SU-DHL-6 (cell line): ENCODE measurements around the gene ITPK1.

Experiments used
- H2AFZ ChIP-seq: fragments of 200-600 bp; sonication (generic); 2 replicates; pipeline ENCODE4 v1.6.1; 2014; ENCODE audit warnings: low read depth, mild to moderate bottlenecking, moderate library complexity, mixed read lengths, antibody characterized with exemption, low read length; ENCODE audit not compliant: severe bottlenecking
- H3F3A ChIP-seq: fragments of 200-600 bp; shearing (Covaris generic); 2 replicates; pipeline ENCODE4 v1.6.0; 2016; ENCODE audit warnings: antibody characterized with exemption, mild to moderate bottlenecking; ENCODE audit not compliant: insufficient read depth
- H3K27ac ChIP-seq: fragments of 200-600 bp; sonication (generic); 2 replicates; pipeline ENCODE4 v1.5.1; 2016; ENCODE audit warnings: low read depth, mild to moderate bottlenecking, low read length, moderate library complexity, mixed read lengths
- H3K27me3 ChIP-seq: fragments of 200-600 bp; sonication (generic), shearing (Covaris generic); 2 replicates; pipeline ENCODE4 v1.6.0; 2014; ENCODE audit warnings: mild to moderate bottlenecking, low read length
- H3K36me3 ChIP-seq: fragments of 200-600 bp; sonication (generic); 2 replicates; pipeline ENCODE4 v1.6.1; 2014; ENCODE audit warnings: mild to moderate bottlenecking, low read length, mixed read lengths
- H3K4me2 ChIP-seq: fragments of 300-600, 200-600 bp; shearing (Covaris generic), sonication (generic); 2 replicates; pipeline ENCODE4 v1.6.0; 2014; ENCODE audit warnings: low read length, low read depth, mild to moderate bottlenecking; ENCODE audit not compliant: poor library complexity, severe bottlenecking
- H3K4me3 ChIP-seq: fragments of 200-600 bp; sonication (generic); 2 replicates; pipeline ENCODE4 v1.5.1; 2014; ENCODE audit warnings: antibody characterized with exemption, low read length, mild to moderate bottlenecking, mixed read lengths; ENCODE audit not compliant: insufficient read depth, poor library complexity, severe bottlenecking
- H3K79me2 ChIP-seq: fragments of 200-600 bp; sonication (generic); 2 replicates; pipeline ENCODE4 v1.6.1; 2014; ENCODE audit warnings: mild to moderate bottlenecking, low read length, moderate library complexity; ENCODE audit not compliant: insufficient read depth
- H3K9ac ChIP-seq: fragments of 200-600 bp; sonication (generic); 2 replicates; pipeline ENCODE4 v1.7.0; 2014; ENCODE audit warnings: mild to moderate bottlenecking, low read length
- H3K9me2 ChIP-seq: fragments of 200-600 bp; sonication (generic); replicated peaks from 2 replicates; pipeline ENCODE4 v1.6.1; 2014; ENCODE audit warnings: low read length; ENCODE audit not compliant: insufficient read depth
- H3K9me3 ChIP-seq: fragments of 200-600 bp; sonication (generic); 2 replicates; pipeline ENCODE4 v1.6.1; 2014; ENCODE audit warnings: low read length, mixed read lengths; ENCODE audit not compliant: insufficient read depth
- H4K20me1 ChIP-seq: fragments of 200-600 bp; sonication (generic); 2 replicates; pipeline ENCODE4 v1.6.1; 2014; ENCODE audit warnings: low read depth, mild to moderate bottlenecking, antibody characterized with exemption, low read length, moderate library complexity, mixed read lengths
- EZH2phosphoT487 ChIP-seq: fragments of 200-600 bp; sonication (generic), shearing (Covaris generic); conservative IDR thresholded peaks from 2 replicates; pipeline ENCODE4 v1.6.1; 2018; ENCODE audit warnings: mild to moderate bottlenecking, antibody characterized with exemption, low read length, moderate library complexity, mixed read lengths
- TF ChIP-seq, protein P1 (sequence below): fragments of 200-600 bp; sonication (generic); IDR thresholded peaks from one replicate; pipeline ENCODE4 v1.5.1; 2017; ENCODE audit warnings: antibody characterized with exemption, mild to moderate bottlenecking, low read length, moderate library complexity; ENCODE audit not compliant: insufficient read depth, poor library complexity, severe bottlenecking

The ITPK1 gene

DNA sequence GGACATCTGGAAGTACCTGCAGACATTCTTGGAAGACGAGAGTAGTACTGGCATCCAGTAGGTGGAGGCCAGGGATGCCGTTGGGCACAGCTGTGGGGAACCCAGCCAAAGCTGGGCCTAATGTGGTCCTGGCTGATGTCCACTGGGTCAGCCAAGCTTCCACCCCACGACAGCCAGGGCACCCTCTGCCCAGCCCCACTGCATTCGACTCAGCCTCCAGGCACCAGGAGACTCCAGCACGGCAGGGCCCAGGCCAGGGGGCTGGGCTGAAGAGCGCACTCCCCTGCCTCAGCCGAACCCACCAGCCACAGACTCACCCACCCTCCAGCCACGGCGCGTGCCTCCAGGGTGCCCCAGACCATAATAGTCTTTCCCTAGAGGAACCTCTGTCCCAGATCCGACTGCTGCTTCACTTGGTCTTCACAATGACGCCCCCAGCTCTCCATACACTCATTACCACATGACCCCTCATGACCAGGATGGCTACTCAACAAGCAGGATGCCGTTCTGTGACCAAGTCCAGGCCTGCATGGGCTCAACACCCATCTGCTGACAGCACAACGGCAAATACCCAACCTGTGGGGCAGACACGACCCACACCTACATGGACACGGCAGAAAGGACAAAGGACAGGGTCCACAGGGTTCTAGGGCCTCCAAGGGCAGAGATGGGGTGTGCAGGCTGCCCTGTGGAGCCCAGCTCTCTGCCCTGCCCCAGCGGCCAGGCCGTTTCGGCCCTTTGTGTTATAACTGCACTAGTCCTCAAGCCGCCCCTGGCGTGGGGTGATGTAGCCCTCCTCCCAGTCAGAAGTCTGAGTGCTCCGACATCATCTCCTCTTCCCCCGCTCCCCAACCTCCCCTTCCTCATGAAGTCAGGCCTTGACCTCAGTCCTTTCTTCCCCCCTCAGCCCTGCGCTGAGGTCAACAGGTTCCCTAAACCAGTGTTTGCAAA, 22.8 kb downstream of the ITPK1 start:
- TF ChIP-seq, protein P1, sequence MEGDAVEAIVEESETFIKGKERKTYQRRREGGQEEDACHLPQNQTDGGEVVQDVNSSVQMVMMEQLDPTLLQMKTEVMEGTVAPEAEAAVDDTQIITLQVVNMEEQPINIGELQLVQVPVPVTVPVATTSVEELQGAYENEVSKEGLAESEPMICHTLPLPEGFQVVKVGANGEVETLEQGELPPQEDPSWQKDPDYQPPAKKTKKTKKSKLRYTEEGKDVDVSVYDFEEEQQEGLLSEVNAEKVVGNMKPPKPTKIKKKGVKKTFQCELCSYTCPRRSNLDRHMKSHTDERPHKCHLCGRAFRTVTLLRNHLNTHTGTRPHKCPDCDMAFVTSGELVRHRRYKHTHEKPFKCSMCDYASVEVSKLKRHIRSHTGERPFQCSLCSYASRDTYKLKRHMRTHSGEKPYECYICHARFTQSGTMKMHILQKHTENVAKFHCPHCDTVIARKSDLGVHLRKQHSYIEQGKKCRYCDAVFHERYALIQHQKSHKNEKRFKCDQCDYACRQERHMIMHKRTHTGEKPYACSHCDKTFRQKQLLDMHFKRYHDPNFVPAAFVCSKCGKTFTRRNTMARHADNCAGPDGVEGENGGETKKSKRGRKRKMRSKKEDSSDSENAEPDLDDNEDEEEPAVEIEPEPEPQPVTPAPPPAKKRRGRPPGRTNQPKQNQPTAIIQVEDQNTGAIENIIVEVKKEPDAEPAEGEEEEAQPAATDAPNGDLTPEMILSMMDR = no peak
- TF ChIP-seq EZH2phosphoT487 = no peak
- Histone ChIP-seq H3K4me2 (no peak overlapping the region), H3K27me3 (no peaks in the 10 kb centered on the region), H3K9ac (no peak overlapping the region), H3F3A (no peaks in the 10 kb centered on the region), H4K20me1 (no peaks in the 10 kb centered on the region), H2AFZ (no peak overlapping the region), H3K4me3 (no peak overlapping the region), H3K9me3 (no peaks in the 10 kb centered on the region), H3K27ac (no peak overlapping the region), H3K36me3 (no peaks in the 10 kb centered on the region), H3K9me2 (no peaks in the 10 kb centered on the region), H3K79me2 (no peaks in the 10 kb centered on the region)

DNA sequence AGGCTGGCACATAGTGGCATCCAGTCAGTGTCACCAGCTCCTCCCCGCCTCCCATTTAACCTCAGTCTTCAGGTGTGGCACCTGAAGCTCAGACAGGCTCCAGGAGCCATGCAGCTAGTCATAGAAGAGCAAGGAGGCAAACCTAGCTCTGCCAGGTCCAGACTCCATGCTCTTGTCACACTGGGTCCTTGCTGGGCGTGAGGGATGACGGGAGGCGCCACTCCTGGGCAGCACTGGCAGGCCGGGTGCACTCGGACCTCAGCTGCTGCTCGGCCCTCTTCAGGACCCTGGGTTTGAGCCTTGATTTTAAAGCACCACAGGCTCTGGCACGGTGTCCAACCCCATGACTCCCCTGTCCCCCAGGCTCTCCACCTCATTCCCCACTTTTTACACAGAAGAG, 24.1 kb downstream of the ITPK1 start:
- Histone ChIP-seq H2AFZ (no peak overlapping the region), H3K9me2 (no peaks in the 10 kb centered on the region), H3K4me2 (no peak overlapping the region), H3K9me3 (no peaks in the 10 kb centered on the region), H3F3A (no peaks in the 10 kb centered on the region), H3K27ac (no peak overlapping the region), H3K36me3 (no peaks in the 10 kb centered on the region), H4K20me1 (no peaks in the 10 kb centered on the region), H3K9ac (no peak overlapping the region), H3K79me2 (no peaks in the 10 kb centered on the region), H3K27me3 (no peaks in the 10 kb centered on the region), H3K4me3 (no peak overlapping the region)
- TF ChIP-seq, protein P1 = no peak
- TF ChIP-seq EZH2phosphoT487 = no peak

DNA sequence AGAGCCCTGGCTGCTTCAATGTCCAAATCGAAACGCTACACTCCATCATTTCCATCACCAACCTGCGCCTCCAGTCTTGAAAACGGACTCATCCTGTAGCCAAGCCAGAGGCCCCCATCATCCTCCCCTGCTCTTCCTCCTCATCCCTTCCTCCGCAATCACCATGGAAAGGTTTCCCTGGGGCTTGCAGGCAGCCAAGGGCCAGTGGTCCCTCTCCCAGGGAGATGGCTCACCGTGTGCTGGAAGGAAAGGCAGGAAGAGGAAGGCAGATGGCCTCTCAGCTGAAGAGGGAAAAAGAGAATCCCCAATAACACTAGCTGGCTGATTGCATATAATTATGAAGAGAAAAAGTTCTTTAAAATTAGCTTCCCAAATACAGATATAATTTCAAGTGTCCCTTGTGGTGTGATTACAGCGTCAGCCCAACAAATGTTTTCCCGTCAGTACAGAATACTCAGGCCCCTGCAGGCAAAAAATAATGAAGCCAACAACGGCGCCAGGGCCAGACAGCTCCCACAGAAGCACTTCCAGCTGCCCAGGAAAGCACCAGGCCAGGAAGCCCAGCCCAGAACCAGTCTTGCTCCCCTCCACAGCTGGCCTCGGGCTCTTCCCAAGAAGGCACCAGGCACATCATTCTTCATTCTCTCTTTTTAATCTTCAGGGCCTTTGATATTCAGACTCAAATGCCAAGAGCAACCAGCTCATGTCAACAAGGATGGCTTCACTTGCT, 24.7 kb downstream of the ITPK1 start:
- H3K4me2 ChIP-seq = no peak overlapping the region
- H3K36me3 ChIP-seq = no peaks in the 10 kb centered on the region
- no peak overlapping the region for H3K9ac ChIP-seq
- TF ChIP-seq EZH2phosphoT487 = no peak
- TF ChIP-seq, protein P1 = no peak
- H3K79me2 ChIP-seq = no peaks in the 10 kb centered on the region
- H3K9me3 ChIP-seq = no peaks in the 10 kb centered on the region
- H4K20me1 ChIP-seq = no peaks in the 10 kb centered on the region
- no peak overlapping the region for H3K4me3 ChIP-seq
- no peaks in the 10 kb centered on the region for H3K9me2 ChIP-seq
- H3K27me3 ChIP-seq = no peaks in the 10 kb centered on the region
- H3K27ac ChIP-seq = no peak overlapping the region
- no peaks in the 10 kb centered on the region for H3F3A ChIP-seq
- H2AFZ ChIP-seq = no peak overlapping the region
